HUDEP-2 (cell line): ENCODE data around the gene IFI35.
"Not testable (repeated sequence)": the region's sequence is repeated elsewhere in the genome, so short reads cannot be mapped to it uniquely, and the experiment has no call there.

Experiments
- DNase-seq, 76 experiments: peaks; one replicate each; lab custom pipeline; 2025; ENCODE audit not compliant: unreplicated experiment in 76 of 76; lab: John Stamatoyannopoulos, UW

The IFI35 gene

DNA sequence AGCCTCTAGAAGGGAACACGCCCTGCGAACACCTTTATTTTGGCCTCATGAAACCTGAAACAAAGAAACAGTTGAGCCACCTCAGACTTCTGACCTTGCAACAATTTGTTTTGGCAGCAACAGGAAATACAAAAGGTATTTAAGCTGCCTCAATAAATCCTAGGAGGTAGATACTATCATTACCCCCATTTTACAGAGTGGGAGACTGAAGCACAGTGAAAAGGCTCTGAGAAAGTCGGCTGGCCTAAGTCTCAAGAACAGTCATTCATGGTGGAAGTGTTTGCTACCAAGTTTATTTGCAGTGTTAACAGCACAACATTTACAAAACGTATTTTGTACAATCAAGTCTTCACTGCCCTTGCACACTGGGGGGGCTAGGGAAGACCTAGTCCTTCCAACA is 37.4 kb downstream of the IFI35 start:
- no peak for DNase-seq

DNA sequence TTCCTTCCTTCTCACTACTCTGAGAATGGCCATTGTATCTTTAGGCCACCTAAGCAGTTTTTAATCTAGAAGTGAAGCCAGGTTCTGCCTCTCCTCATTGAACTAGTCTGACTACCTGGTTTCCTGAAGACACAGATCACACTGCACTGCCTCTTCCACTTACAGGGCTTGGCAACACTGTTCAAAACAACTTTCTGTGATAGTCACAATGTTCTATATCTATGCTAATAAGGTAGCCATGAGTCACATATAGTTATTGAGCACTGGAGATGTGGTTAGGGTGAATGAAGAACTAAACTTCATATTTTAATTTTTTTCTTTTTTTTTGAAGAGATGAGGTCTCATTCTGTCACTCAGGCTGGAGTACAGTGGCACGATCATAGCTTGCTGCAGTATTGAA is 45.4 kb downstream of the IFI35 start:
- no peak for DNase-seq

DNA sequence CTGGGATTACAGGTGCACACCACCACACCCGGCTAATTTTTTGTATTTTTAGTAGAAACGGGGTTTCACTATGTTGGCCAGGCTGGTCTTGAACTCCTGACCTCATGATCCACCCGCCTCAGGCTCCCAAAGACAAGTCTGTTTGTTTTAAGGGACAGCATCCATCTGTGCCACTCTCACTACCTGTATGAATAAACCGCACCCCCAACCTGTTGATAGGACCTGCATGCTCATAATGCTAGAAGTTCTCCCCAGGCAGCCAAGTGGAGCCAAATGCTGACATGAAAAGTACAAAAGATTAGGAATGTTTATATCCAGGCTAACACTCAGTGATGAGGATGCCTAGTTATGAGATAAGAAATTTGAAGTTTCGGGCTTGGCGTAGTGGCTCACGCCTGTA is 46.4 kb downstream of the IFI35 start:
- DNase-seq: not testable (repeated sequence)

DNA sequence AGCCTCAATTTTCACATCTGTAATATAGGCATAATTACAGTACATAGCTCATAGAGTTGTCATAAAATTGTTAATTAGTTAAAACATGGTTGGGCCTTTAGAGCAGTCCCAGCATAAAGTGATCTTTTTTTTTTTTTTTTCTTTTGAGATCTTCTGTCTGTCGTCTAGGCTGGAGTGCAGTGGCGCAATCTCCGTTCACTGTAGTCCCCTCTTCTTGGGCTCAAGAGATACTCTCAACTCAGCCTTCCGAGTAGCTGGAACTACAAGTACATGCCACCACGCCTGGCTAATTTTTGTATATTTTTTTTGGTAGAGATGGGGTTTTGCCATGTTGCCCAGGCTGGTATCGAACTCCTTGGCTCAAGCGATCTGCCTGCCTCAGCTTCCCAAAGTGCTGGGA is 49.5 kb downstream of the IFI35 start:
- DNase-seq: no peak

DNA sequence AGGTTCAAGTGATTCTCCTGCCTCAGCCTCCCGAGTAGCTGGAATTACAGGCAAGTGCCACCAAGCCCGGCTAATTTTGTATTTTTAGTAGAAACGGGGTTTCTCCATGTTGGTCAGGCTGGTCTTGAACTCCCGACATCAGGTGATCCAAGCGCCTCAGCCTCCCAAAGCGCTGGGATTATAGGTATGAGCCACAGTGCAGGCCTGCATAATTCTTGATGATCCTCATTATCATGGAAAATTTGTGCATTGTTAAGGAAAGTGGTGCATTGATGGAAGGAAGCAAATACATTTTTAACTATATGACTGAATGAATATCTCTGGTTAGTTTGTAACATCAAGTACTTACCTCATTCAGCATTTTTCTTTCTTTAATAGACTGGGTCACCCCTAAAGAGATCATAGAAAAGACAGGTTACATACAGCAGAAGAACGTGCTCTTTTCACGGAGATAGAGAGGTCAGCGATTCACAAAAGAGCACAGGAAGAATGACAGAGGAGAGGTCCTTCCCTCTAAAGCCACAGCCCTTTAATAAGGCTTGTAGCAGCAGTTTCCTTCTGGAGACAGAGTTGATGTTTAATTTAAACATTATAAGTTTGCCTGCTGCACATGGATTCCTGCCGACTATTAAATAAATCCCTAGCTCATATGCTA is 56.5 kb downstream of the IFI35 start:
- DNase-seq: no peak
